Neural progenitor cell (in vitro differentiated cells): ENCODE results near the gene PEX11B. TPM values are rescaled to one million over a fixed set of nuclear protein-coding genes. Genes with fewer than 3 reads are reported as not detected.

Source experiments
- DNase-seq: peaks from one replicate; pipeline ENCODE4 v3.0.0-alpha.2; 2016; ENCODE audit warnings: low spot score
- H2AFZ ChIP-seq: fragments of 200-600 bp; sonication (generic); replicated peaks from 2 replicates; pipeline ENCODE4 v1.6.1; 2016; ENCODE audit warnings: antibody characterized with exemption
- H3F3A ChIP-seq: fragments of 200-600 bp; sonication (generic); 2 replicates; pipeline ENCODE4 v1.6.1; 2016; ENCODE audit warnings: antibody characterized with exemption, low read depth
- H3K27ac ChIP-seq: fragments of 200-600 bp; sonication (generic); 2 replicates; pipeline ENCODE4 v1.5.1; 2016; ENCODE audit warnings: mild to moderate bottlenecking
- H3K27me3 ChIP-seq: fragments of 200-600 bp; sonication (generic); 2 replicates; pipeline ENCODE4 v1.6.1; 2016; ENCODE audit warnings: mild to moderate bottlenecking, moderate library complexity
- H3K36me3 ChIP-seq: fragments of 200-600 bp; sonication (generic); 2 replicates; pipeline ENCODE4 v1.5.1; 2016
- H3K4me1 ChIP-seq: fragments of 200-600 bp; sonication (generic); 2 replicates; pipeline ENCODE4 v1.6.1; 2016; ENCODE audit warnings: mixed run types
- H3K4me2 ChIP-seq: fragments of 200-600 bp; sonication (generic); 2 replicates; pipeline ENCODE4 v1.6.1; 2016
- H3K4me3 ChIP-seq: fragments of 200-600 bp; sonication (generic); 2 replicates; pipeline ENCODE4 v1.5.1; 2016
- H3K79me2 ChIP-seq: fragments of 200-600 bp; sonication (generic); 2 replicates; pipeline ENCODE4 v1.6.1; 2016; ENCODE audit warnings: low read depth
- H3K9ac ChIP-seq: fragments of 200-600 bp; sonication (generic); 2 replicates; pipeline ENCODE4 v1.6.1; 2016
- H3K9me3 ChIP-seq: fragments of 200-600 bp; sonication (generic); 2 replicates; pipeline ENCODE4 v1.5.1; 2016; ENCODE audit warnings: low read depth
- H4K20me1 ChIP-seq: fragments of 200-600 bp; sonication (generic); 2 replicates; pipeline ENCODE4 v1.6.1; 2016; ENCODE audit warnings: low read depth
- H3K27ac Mint-ChIP-seq: 3 replicates; pipeline ENCODE4 v1.8.0; 2021; ENCODE audit warnings: mixed read lengths
- H3K27me3 Mint-ChIP-seq: 2 replicates; pipeline ENCODE4 v1.8.0; 2022; ENCODE audit warnings: low read depth, mild to moderate bottlenecking, inconsistent platforms, moderate library complexity, mixed read lengths; ENCODE audit not compliant: insufficient read depth
- H3K36me3 Mint-ChIP-seq: 3 replicates; pipeline ENCODE4 v1.8.0; 2021; ENCODE audit warnings: mixed read lengths
- H3K4me1 Mint-ChIP-seq: 3 replicates; pipeline ENCODE4 v1.8.0; 2021; ENCODE audit warnings: mixed read lengths
- H3K4me3 Mint-ChIP-seq: 3 replicates; pipeline ENCODE4 v1.8.0; 2021; ENCODE audit warnings: mild to moderate bottlenecking, moderate library complexity, mixed read lengths
- H3K9me3 Mint-ChIP-seq: 3 replicates; pipeline ENCODE4 v1.8.0; 2020; ENCODE audit warnings: mixed read lengths
- EZH2 ChIP-seq: fragments of 200-600 bp; sonication (generic); IDR thresholded peaks from 2 replicates; pipeline ENCODE4 v1.6.1; 2017; ENCODE audit warnings: antibody characterized with exemption, mild to moderate bottlenecking, moderate library complexity
- EZH2phosphoT487 ChIP-seq: fragments of 200-600 bp; sonication (generic); IDR thresholded peaks from 2 replicates; pipeline ENCODE4 v1.6.1; 2017; ENCODE audit warnings: antibody characterized with exemption
- total RNA-seq: library from RNA; depleted of rRNA; stranded (reverse); fragments of >200 nt; gene quantifications from 2 replicates; pipeline ENCODE4 v1.2.3, GENCODE V29; 2015; ENCODE audit warnings: low replicate concordance
- TF ChIP-seq, protein P1 (sequence below): fragments of 200-600 bp; sonication (generic); IDR thresholded peaks from 2 replicates; pipeline ENCODE4 v1.5.1; 2017; ENCODE audit warnings: antibody characterized with exemption, mild to moderate bottlenecking

Gene PEX11B
- total RNA-seq, 1 donor from 2014 or later: 15.0 TPM

DNA sequence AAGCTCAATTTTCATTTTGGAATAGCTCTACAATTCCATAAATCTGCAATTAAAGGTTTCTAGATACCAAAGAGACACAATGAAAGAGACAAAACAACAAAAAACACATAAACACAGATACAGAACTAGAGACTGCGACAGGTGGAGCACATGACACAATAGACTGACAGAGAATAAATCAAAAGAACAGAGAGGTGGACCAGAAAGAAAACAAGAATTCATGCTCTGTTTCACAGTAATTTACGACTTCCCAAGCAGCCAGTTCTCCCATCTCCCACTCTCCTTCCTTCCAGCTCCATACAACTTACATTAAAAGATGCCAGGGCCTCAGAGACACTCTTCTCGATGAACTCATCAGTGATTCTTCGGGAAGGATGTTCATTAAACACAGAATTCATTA is 23.9 kb upstream of the PEX11B start:
- Histone ChIP-seq H3K9ac (no peak overlapping the region), H3K36me3 (no peaks in the 10 kb centered on the region), H3K27me3 (no peaks in the 10 kb centered on the region), H4K20me1 (no peaks in the 10 kb centered on the region), H3K4me2 (no peak overlapping the region), H3K79me2 (no peaks in the 10 kb centered on the region), H3F3A (no peaks in the 10 kb centered on the region), H2AFZ (no peak overlapping the region), H3K27ac (no peak overlapping the region), H3K4me3 (no peak overlapping the region), H3K4me1 (no peaks in the 10 kb centered on the region), H3K9me3 (no peaks in the 10 kb centered on the region)
- Mint-ChIP-seq H3K27me3 (no peaks in the 10 kb centered on the region), H3K36me3 (peaks cover 17% of the 10 kb centered on the region), H3K4me1 (no peaks in the 10 kb centered on the region), H3K4me3 (no peak overlapping the region), H3K27ac (peak overlapping the region; percentile 12), H3K9me3 (no peaks in the 10 kb centered on the region)
- TF ChIP-seq, protein P1, sequence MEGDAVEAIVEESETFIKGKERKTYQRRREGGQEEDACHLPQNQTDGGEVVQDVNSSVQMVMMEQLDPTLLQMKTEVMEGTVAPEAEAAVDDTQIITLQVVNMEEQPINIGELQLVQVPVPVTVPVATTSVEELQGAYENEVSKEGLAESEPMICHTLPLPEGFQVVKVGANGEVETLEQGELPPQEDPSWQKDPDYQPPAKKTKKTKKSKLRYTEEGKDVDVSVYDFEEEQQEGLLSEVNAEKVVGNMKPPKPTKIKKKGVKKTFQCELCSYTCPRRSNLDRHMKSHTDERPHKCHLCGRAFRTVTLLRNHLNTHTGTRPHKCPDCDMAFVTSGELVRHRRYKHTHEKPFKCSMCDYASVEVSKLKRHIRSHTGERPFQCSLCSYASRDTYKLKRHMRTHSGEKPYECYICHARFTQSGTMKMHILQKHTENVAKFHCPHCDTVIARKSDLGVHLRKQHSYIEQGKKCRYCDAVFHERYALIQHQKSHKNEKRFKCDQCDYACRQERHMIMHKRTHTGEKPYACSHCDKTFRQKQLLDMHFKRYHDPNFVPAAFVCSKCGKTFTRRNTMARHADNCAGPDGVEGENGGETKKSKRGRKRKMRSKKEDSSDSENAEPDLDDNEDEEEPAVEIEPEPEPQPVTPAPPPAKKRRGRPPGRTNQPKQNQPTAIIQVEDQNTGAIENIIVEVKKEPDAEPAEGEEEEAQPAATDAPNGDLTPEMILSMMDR: no peak
- TF ChIP-seq EZH2 (no peak), EZH2phosphoT487 (no peak)
- DNase-seq: no peak

DNA sequence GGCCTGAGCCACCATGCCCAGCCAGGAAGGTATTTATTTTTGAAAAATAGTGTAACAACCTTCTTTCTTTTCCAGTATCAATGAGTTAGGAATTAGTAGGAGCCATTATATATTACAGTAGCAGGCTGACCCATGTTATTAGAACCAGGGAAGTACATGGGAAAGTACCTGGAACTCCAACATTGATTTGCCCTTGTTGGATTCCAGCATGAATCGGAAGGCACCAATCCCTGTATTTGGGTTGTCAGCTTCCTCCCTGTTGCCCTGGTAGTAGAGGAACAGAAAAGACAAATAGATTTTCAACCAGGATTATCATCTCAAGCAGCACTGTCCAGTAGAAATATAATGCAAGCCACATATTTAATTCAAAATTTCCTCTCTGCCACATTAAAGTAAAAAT is 18.9 kb upstream of the PEX11B start:
- Histone ChIP-seq H3K79me2 (no peaks in the 10 kb centered on the region), H3K4me2 (no peak overlapping the region), H3F3A (peaks cover 11% of the 10 kb centered on the region), H3K27ac (no peak overlapping the region), H3K4me1 (peaks cover 9% of the 10 kb centered on the region), H4K20me1 (no peaks in the 10 kb centered on the region), H3K4me3 (no peak overlapping the region), H3K9me3 (no peaks in the 10 kb centered on the region), H3K27me3 (no peaks in the 10 kb centered on the region), H2AFZ (no peak overlapping the region), H3K9ac (no peak overlapping the region), H3K36me3 (no peaks in the 10 kb centered on the region)
- no peak overlapping the region for H3K27ac Mint-ChIP-seq
- H3K4me3 Mint-ChIP-seq: no peak overlapping the region
- peaks cover 7% of the 10 kb centered on the region for H3K4me1 Mint-ChIP-seq
- TF ChIP-seq, protein P1: no peak
- TF ChIP-seq EZH2phosphoT487: no peak
- no peak for TF ChIP-seq EZH2
- H3K27me3 Mint-ChIP-seq: no peaks in the 10 kb centered on the region
- no peaks in the 10 kb centered on the region for H3K9me3 Mint-ChIP-seq
- peaks cover 7% of the 10 kb centered on the region for H3K36me3 Mint-ChIP-seq
- DNase-seq: no peak

DNA sequence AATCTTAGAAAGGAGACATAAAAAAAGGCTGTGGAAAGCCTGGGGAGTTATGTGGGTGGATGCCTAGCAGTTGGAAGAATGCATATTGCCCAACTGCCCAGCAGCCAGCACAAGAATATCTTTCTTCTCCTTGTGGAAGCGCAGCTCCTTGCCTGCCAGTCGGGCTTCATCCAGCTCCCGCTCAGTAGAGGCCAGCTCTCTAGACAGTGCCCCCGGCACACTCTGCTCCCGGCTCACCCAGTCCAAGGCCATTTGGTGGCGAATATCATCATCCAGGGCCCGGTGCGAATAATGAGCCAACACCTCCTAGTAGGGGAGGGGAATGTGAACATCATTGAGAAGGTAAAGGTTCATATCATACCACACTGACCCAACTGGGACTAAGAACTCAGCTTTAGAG is 17.7 kb upstream of the PEX11B start:
- no peak overlapping the region for H3K4me3 ChIP-seq
- no peak overlapping the region for H3K9ac ChIP-seq
- no peaks in the 10 kb centered on the region for H3K27me3 Mint-ChIP-seq
- no peaks in the 10 kb centered on the region for H3K27me3 ChIP-seq
- no peak overlapping the region for H3K27ac ChIP-seq
- no peak overlapping the region for H2AFZ ChIP-seq
- H3K4me1 ChIP-seq: peaks cover 13% of the 10 kb centered on the region
- H3K9me3 Mint-ChIP-seq: no peaks in the 10 kb centered on the region
- TF ChIP-seq EZH2phosphoT487 (no peak), EZH2 (no peak)
- TF ChIP-seq, protein P1: no peak
- no peaks in the 10 kb centered on the region for H4K20me1 ChIP-seq
- peaks cover 17% of the 10 kb centered on the region for H3F3A ChIP-seq
- H3K36me3 Mint-ChIP-seq: peaks cover 6% of the 10 kb centered on the region
- DNase-seq: no peak
- H3K79me2 ChIP-seq: no peaks in the 10 kb centered on the region
- no peaks in the 10 kb centered on the region for H3K9me3 ChIP-seq
- no peaks in the 10 kb centered on the region for H3K36me3 ChIP-seq
- no peak overlapping the region for H3K4me2 ChIP-seq
- no peak overlapping the region for H3K27ac Mint-ChIP-seq
- peaks cover 11% of the 10 kb centered on the region for H3K4me1 Mint-ChIP-seq
- H3K4me3 Mint-ChIP-seq: no peak overlapping the region
